ENCODE results near the gene PSORS1C2.
"Not testable (repeated sequence)": the region's sequence is repeated elsewhere in the genome, so short reads cannot be mapped to it uniquely, and the experiment has no call there.

DNA sequence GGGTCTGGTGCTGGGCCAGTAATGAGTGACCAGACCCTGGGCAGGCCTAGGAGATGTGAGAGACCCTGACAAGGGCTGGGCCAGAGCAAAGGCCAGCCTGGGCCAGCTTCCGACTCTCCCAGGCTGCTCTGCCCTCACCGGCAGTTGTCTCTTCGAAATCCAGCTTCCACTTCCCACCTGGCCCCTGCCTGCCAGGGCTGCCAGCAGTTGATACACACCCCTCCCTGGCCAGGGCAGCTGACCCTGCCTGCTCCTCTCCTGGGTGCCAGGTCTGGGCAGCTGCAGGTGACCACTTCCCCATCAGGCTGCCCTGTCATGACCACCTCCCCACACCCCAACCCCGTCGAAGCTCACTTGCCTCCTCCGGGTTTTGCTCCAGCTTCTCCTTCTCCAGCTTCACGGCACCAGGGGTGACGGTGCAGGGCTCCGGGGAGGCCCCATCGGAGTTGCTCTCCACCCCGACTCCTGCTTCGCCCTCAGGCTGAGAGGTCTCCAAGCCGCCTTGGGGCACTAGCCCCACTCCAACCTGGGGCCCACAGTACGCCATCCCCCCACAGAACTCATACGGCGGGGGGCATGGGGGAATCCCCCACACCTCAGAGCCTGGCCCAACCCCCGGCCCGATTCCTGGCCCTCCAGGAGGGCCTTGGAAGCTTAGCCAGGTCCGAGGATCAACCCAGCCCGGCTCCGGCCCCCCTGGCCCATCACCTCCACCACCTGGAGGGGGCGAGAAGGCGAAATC lies 31.2 kb upstream of the PSORS1C2 start:
- not testable (repeated sequence) for TF ChIP-seq EZH2 (IDR thresholded peaks at IDR 0.05; ENCODE audit: insufficient read depth, poor library complexity, severe bottlenecking); EZH2phosphoT487 (IDR thresholded peaks at IDR 0.05; ENCODE audit: insufficient read depth, low read depth)

All from GM23248 (cell line).